ENCODE measurements around the gene TMEM88.
A peak's percentile ranks its signal among the peaks of the same experiment; 100 is the strongest.

TMEM88 gene

GRCh38 chr17:7844292-7845154 lies 10.3 kb upstream of the TMEM88 start:
- H3K4me3 ChIP-seq (ENCODE audit: low read depth, low read length), result peak overlapping the region; percentile 89
- TF ChIP-seq CTCF (IDR thresholded peaks at IDR 0.05; ENCODE audit: insufficient read depth, low read depth, low read length, missing control alignments), result no peak
- DNase-seq (ENCODE audit: low read depth), result peak; percentile 96

GRCh38 chr17:7845359-7846062 lies 9.4 kb upstream of the TMEM88 start:
- peak overlapping the region; percentile 89 for H3K4me3 ChIP-seq (ENCODE audit: low read depth, low read length)
- DNase-seq (ENCODE audit: low read depth), result no peak
- no peak for TF ChIP-seq CTCF (IDR thresholded peaks at IDR 0.05; ENCODE audit: insufficient read depth, low read depth, low read length, missing control alignments)

- DNase-seq (ENCODE audit: low read depth), result no peak
- H3K4me3 ChIP-seq (ENCODE audit: low read depth, low read length), result no peak overlapping the region
- no peak for TF ChIP-seq CTCF (IDR thresholded peaks at IDR 0.05; ENCODE audit: insufficient read depth, low read depth, low read length, missing control alignments)
Measured at GRCh38 chr17:7846063-7846735, 8.7 kb upstream of the TMEM88 start.

GRCh38 chr17:7846765-7847661 lies 7.9 kb upstream of the TMEM88 start:
- no peak for TF ChIP-seq CTCF (IDR thresholded peaks at IDR 0.05; ENCODE audit: insufficient read depth, low read depth, low read length, missing control alignments)
- no peak overlapping the region for H3K4me3 ChIP-seq (ENCODE audit: low read depth, low read length)
- no peak for DNase-seq (ENCODE audit: low read depth)

GRCh38 chr17:7848131-7848579 lies 6.7 kb upstream of the TMEM88 start:
- DNase-seq (ENCODE audit: low read depth), result no peak
- TF ChIP-seq CTCF (IDR thresholded peaks at IDR 0.05; ENCODE audit: insufficient read depth, low read depth, low read length, missing control alignments), result no peak

GRCh38 chr17:7848739-7849129 lies 6.1 kb upstream of the TMEM88 start:
- H3K4me3 ChIP-seq (ENCODE audit: low read depth, low read length), result no peak overlapping the region
- TF ChIP-seq CTCF (IDR thresholded peaks at IDR 0.05; ENCODE audit: insufficient read depth, low read depth, low read length, missing control alignments), result no peak
- DNase-seq (ENCODE audit: low read depth), result no peak

More at GRCh38 chr17:7848131-7848579, 6.7 kb upstream of the TMEM88 start:
- H3K4me3 ChIP-seq (ENCODE audit: low read depth, low read length), result no peak overlapping the region
